GM19397 (cell line): ENCODE data around the gene GBF1.
A peak's percentile ranks its signal among the peaks of the same experiment; 100 is the strongest.
"Not testable (repeated sequence)": the region's sequence is repeated elsewhere in the genome, so short reads cannot be mapped to it uniquely, and the experiment has no call there.

Source experiments
- ATAC-seq: cut with Tn5 transposase; IDR thresholded peaks from one replicate; pipeline ENCODE4 v1.9.1; 2021; ENCODE audit warnings: mild to moderate bottlenecking, moderate library complexity; ENCODE audit not compliant: unreplicated experiment

The GBF1 gene

DNA sequence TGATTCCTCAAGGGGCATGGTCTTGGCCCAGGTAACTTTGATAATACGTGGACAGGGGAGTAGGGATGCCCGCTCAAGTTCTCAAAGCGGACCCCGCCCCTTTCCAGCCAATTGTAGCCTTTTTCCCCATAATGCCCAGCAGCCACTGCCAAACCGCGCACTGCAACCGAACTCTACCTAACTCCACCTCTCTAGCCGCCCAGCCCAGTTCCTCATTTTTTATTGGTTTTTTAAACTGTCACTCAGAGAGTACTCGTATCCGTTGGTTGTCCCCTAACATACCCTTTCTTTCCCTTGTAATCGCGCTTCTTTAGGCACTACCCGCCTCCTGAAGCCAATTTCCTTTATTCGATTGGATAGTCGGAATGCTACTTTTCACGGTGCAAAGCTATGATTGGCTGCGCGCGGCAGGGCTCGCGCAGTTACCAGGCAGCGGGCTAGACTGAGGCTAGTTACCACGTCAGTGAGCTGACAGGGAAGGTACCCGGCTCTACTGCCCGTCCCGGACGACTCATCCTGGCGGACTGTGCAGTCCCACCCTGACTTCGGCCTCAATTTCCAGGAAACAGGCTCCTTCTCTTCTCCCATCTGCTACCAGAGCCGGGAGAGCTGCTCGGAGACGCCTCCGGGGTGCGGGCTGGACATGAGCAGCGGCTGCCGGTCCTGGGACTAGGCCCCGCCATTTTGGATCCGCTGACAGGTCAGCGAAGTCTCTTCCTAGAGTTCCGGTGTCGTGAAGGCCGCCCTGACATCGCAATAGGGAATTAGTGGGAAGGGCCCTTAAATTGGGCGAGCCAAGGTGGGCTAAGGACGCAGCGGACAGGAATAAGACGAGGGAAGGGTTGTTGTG is at the start of gene GBF1:
Gene GBF1, plus strand, starts transcription at position 451 of the 850 bp plus-strand sequence. CDS start 13,407 bp downstream, outside the sequence.
- ATAC-seq: peak; percentile 86

DNA sequence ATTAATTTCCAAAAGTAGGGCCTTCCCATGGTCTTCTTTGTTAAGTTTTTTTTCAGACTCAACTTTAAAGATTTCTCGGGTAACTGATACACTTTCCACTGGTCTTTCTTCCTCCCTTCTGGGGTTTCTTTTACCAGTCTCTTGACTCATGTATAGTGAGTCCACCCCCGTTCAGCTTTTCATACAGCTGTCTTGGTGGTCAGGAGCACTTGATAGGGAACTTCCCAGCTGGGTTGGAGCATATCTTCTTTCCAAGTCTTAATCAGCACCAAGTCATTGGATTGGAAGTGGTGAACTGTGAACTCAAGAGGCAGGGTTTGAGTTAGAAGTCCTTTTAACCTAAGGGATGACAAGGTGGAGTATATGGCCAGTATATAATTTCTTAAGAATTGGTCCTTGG is 48.4 kb upstream of the GBF1 start:
- no peak for ATAC-seq

- ATAC-seq: no peak
These were observed 47.3 kb upstream of the GBF1 start for GRCh38 chr10:102198027-102198426.

GRCh38 chr10:102200751-102201640 is 44.3 kb upstream of the GBF1 start:
- ATAC-seq: no peak

GRCh38 chr10:102202386-102202785 is 42.9 kb upstream of the GBF1 start:
- ATAC-seq: no peak

DNA sequence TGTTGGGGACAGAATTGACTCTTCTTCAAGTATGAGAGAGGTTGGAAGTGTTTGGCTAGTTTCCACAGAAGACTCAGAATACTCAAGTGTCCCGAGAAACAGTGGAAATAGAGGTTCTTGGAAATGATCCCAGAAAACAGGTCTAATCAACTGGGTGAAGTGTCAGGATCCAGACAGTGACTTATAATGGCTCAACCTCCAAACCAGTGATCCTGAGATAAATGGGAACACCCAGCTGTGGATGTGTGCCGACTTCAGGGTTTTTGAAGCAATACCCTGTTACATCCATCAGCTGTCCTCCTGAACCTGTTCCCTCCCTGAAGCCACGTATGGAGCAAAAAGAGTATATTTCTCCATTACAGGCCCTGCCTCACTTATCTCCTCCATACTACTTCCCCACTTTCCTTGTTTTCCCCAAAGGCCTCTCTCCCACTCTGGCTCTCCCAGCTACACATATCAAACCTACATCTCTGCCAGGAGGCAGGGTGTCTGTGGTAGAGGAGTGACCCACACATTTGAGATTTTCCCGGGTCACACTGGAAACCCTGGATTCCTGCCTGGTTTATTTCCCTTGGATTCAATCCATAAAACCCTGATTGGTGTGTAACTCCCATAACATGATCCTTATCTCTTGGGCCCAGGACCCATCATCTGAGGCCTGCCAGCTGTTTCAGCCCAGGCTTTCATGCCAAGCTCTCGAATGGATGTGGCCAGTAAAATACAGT is 36.9 kb upstream of the GBF1 start:
- ATAC-seq: no peak

GRCh38 chr10:102211615-102212299 is 33.6 kb upstream of the GBF1 start:
- ATAC-seq: no peak

- ATAC-seq: not testable (repeated sequence)
These were observed 31.7 kb upstream of the GBF1 start for GRCh38 chr10:102213599-102213998.

DNA sequence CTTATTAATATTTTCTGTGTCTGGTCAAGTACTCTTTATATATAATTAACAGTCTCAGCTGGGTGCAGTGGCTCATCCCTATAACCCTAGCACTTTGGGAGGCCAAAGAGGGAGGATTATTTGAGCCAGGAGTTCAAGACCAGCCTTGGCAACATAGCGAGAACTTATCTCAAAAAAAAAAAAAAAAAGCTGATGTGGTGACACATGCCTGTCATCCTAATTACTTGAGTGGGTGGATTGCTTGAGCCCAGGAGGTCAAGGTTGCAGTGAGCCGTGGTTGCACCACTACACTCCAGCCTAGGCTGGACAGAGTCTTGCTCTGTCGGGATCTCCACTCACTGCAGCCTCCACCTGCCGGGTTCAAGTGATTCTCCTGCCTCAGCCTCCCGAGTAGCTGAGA is 26.0 kb upstream of the GBF1 start:
- ATAC-seq: no peak

DNA sequence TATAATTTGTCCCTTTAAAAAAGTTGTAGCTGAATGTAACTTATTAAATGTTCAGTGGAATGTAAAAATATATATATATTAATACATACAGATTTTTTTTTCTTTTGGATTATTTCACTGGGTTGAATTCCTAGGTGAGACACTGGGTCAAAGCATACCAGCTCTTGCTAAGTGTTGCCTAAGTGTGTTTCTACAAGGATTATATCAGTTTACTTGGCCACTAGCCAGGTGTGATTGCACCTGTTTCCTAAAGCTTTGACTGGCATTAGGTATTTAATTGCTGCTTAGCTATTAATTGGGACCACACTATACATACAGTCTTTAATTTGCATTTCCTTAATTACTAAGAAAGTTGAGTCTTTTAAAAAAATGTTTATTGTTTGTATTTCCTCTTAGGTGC is 24.7 kb upstream of the GBF1 start:
- ATAC-seq: no peak

DNA sequence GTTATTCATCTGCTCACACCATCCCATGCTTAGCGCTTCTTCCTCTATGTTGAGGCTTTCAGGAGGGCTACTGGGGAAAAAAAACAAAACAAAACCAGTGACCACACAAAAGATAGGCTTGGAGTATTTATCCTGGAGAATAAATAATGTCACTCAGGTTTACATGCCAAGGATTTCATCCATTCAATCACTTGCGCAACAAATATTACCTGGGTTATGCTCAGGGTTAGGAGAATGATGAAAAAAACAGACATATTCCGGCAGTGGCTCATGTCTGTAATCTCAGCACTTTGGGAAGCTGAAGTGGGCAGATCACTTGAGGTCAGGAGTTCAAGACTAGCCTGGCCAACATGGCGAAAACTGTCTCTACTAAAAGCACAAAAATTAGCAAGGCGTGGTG is 22.5 kb upstream of the GBF1 start:
- no peak for ATAC-seq

DNA sequence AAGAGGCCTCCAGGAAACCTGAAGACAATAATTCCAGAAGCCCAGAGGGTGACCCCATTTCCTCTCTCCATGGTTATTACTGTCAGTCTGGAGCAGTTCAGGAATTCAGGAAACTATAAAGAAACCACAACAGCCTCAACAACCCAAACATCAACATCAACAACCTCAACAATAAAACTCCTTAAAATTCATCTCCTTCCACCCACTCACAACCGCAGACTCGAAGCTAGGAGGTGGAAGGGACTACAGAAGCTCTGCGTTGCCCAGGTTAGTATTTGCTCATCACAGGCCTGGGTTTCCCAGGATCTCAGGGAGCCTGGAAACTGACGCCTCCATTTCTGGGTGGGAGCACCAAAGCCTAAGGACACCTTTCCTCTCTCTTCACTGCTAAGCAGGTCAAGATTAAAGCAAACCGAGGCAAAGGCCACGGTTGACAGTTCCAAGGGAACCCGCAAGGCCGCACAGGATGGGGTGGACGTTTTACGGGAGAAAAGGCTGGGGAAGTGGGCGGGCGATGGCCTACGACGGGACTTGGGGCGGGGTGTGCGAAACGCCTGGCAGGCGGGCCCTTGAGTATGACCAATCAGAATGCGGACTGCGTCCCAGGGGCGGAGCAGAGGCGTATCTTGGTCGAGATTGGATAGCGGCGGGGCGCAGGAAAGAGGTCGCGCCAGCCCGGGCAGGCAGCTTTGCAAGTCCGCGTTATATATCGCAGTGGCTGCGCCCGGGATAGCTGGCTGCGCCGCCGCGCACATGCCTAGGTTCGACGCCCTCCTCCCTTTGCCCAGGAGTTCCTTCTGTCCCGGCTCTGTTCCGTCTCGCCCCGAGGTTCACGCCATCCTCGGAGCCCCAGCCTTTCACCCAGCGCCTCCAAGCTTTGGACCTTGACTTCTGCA is 19.4 kb upstream of the GBF1 start, which contains the start of gene ELOVL3:
Gene ELOVL3, plus strand, starts transcription at position 654 of the 896 bp plus-strand sequence. CDS start 250 bp downstream, outside the sequence.
- peak; percentile 89 for ATAC-seq

DNA sequence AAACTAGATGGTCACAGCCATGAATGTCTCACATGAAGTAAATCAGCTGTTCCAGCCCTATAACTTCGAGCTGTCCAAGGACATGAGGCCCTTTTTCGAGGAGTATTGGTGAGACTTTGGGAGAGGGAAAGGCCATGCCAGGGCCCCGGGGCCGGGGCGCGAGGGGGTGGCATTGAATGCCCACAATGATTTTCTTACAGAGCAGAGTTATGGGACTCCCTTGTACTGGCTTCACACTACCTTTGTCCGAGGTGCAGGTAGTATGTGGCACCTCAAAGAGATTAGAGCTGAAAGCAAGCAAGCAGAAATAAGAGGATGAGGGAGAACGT is 18.8 kb upstream of the GBF1 start:
- no peak for ATAC-seq

GRCh38 chr10:102227050-102227449 is 18.3 kb upstream of the GBF1 start:
- no peak for ATAC-seq

DNA sequence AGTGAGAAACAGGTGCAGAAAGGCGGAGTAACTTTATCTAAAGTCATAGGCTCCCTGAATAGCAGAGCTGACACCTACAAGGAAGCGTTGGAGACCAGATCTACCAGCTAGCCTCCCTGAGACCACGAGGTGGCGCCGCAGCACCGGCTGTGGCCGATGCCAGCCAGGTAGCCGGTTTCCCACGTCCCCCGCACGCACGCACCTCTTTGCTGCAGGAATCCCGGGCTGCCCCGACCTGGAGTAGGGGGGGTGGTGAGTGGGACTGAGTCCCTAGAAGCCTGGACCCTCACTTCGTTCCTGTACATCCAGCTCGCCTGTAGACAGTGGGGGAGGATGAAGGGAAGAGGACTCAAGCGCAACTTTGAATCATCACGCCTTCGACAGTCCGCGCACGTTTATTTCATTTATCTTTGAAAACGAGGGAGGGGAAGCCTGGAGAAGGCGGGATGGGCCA is 15.5 kb upstream of the GBF1 start:
- no peak for ATAC-seq

DNA sequence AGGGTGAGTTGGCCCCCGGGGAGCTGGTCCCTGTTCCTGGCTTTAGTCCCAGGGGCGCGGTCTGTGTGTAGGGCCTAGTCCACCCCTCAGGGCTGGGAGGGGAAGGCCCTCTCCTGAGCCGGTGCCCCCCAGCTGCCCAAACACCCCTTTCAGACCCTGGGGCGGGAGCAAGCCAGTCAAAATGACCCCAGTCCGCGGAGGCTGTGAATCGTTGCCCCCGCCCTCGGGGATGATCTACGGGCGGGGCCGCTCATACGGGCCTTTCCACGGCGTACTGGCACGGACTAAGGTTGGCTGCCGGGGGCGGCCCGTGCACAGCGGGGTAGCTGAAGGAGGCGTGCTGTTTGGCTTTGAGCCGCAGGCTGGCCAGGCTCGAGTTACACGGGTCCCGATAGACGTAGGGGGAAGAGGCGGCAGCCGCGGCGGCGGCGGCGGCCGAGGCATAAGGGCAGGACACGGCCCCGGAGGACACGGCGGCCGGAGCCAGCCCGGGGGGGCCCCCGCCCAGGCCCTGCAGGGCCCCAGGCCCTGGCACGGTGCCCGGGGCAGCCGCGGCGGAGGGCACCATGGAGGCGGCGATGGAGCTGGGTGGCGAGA is 15.0 kb upstream of the GBF1 start:
- no peak for ATAC-seq

DNA sequence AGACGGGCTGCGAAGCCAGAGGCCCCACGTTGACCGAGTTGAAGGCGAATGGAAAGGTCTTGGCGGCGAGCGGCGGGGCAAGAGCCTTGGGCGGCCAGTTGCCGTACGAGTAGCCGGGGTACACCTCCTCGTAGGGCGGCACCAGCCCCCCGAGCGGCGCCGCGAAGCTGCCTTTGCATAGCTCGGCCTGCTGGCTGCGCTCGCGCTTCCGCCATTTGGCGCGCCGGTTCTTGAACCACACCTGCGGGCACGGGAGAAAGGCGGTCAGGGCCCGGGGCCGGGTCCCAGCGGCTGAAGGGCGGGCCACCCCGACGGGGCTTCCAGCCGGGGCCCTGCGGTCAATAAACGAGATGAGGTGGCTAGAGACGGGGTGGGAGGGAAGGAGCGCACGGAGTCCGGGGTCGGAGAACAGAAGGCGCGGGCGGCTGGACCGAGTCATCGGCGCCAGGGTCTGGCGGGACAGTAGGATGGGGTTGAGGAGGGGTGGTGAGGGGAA is 14.4 kb upstream of the GBF1 start:
- no peak for ATAC-seq

DNA sequence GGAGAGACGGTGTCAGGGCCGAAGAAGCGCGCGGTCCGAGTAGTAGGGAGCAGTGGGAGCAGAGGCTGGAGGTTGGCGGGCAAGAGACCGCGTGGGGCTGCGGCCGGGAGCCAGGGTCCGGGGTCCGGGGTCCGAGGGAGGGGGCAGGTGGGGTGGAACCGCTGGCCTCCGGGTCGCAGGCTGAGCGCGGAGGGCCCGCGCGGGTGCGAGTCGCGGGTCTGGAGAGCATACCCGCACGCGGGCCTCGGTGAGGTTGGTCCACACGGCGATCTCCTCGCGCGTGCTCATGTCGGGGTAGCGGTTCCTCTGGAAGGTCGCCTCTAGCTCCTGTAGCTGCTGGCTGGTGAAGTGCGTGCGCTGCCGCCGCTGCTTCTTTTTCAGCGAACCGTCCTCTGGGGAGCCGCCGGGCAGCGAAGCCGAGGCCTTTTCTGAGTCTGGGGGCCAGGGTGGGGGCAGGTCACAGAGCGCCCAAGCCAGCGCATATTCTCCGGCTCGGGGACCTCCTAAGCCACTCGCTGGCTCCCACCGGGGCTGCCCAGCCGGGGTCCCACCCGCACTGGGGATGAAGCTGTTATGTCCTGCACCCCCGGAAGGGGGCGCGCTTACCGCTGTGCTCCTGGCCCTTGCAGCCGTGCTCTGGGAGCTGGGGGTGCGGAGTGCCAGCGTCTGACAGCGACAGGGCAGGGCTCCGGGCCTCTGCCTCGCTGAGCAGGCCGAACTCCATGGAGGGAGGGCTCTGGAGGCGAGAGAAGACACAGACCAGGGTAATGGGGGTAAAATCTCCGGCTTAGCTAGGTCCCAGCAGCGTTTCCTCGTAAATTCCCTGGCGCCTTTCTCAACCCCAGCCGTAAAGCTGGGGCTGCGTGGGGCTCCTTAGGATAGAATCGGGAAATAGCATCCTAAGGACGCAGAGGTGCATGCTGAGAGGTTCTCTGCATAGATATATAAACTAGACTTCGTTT is 13.7 kb upstream of the GBF1 start:
- no peak for ATAC-seq
